GM18873 (cell line): ENCODE measurements around the gene RUNX1.

Experiments used
- ATAC-seq: cut with Tn5 transposase; IDR thresholded peaks from one replicate; pipeline ENCODE4 v1.9.1; 2021; ENCODE audit warnings: mild to moderate bottlenecking, moderate library complexity, moderate number of reproducible peaks; ENCODE audit not compliant: unreplicated experiment, low FRiP score

Gene RUNX1

GRCh38 chr21:34886240-34887104 is 162.6 kb downstream of the RUNX1 start:
- ATAC-seq, result no peak

- no peak for ATAC-seq
These were observed 163.4 kb downstream of the RUNX1 start for GRCh38 chr21:34885626-34886239.

GRCh38 chr21:34885125-34885524 is 164.0 kb downstream of the RUNX1 start:
- ATAC-seq, result no peak

GRCh38 chr21:34884346-34884929 is 164.7 kb downstream of the RUNX1 start:
- no peak for ATAC-seq

- ATAC-seq, result no peak
These were observed 165.4 kb downstream of the RUNX1 start for GRCh38 chr21:34883491-34884271.

- ATAC-seq, result no peak
These were observed 166.4 kb downstream of the RUNX1 start for GRCh38 chr21:34882719-34883131.

- no peak for ATAC-seq
These were observed 167.2 kb downstream of the RUNX1 start for GRCh38 chr21:34881839-34882371.

GRCh38 chr21:34881421-34881820 is 167.7 kb downstream of the RUNX1 start:
- ATAC-seq, result no peak

GRCh38 chr21:34880401-34880800 is 168.7 kb downstream of the RUNX1 start:
- no peak for ATAC-seq

- no peak for ATAC-seq
These were observed 170.2 kb downstream of the RUNX1 start for GRCh38 chr21:34878940-34879339.

GRCh38 chr21:34878501-34878900 is 170.6 kb downstream of the RUNX1 start:
- no peak for ATAC-seq

GRCh38 chr21:34877485-34878128 is 171.5 kb downstream of the RUNX1 start:
- ATAC-seq, result no peak

GRCh38 chr21:34875830-34876229 is 173.3 kb downstream of the RUNX1 start:
- ATAC-seq, result no peak

GRCh38 chr21:34874684-34875513 is 174.2 kb downstream of the RUNX1 start:
- peak; percentile 61 for ATAC-seq

- ATAC-seq, result no peak
These were observed 177.8 kb downstream of the RUNX1 start for GRCh38 chr21:34871026-34871908.

GRCh38 chr21:34870246-34870645 is 178.9 kb downstream of the RUNX1 start:
- no peak for ATAC-seq

- ATAC-seq, result no peak
These were observed 179.6 kb downstream of the RUNX1 start for GRCh38 chr21:34869545-34869944.

GRCh38 chr21:34867785-34868184 is 181.3 kb downstream of the RUNX1 start:
- ATAC-seq, result no peak
